Measurements from ENCODE around the gene PTGES3.

DNA sequence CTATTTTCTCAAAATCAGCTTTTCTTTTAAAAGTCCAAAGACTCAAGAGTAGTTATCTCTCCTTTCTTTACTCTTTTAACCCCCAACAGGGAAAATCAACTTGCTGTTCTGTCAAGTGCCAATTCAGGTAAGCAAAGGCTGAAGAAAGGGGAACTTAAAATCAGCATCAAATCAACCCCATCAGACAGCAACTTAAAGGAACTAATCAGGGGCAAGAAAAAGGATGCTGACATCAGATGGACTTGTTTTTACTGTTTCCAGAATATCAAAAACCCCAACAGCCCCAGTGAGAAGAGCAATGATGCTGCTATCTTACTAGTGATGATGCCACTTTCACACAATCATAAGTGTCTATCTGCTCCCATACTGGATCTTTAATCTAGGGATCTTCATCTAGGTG lies 61.4 kb downstream of the PTGES3 start:
- TF ChIP-seq, protein P1, sequence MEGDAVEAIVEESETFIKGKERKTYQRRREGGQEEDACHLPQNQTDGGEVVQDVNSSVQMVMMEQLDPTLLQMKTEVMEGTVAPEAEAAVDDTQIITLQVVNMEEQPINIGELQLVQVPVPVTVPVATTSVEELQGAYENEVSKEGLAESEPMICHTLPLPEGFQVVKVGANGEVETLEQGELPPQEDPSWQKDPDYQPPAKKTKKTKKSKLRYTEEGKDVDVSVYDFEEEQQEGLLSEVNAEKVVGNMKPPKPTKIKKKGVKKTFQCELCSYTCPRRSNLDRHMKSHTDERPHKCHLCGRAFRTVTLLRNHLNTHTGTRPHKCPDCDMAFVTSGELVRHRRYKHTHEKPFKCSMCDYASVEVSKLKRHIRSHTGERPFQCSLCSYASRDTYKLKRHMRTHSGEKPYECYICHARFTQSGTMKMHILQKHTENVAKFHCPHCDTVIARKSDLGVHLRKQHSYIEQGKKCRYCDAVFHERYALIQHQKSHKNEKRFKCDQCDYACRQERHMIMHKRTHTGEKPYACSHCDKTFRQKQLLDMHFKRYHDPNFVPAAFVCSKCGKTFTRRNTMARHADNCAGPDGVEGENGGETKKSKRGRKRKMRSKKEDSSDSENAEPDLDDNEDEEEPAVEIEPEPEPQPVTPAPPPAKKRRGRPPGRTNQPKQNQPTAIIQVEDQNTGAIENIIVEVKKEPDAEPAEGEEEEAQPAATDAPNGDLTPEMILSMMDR (IDR thresholded peaks at IDR 0.05) = no peak
- no peak for TF ChIP-seq POLR2AphosphoS5 (IDR thresholded peaks at IDR 0.05)

All from stomach (tissue), 4 donors.